ENCODE results near the gene MIER2.

DNA sequence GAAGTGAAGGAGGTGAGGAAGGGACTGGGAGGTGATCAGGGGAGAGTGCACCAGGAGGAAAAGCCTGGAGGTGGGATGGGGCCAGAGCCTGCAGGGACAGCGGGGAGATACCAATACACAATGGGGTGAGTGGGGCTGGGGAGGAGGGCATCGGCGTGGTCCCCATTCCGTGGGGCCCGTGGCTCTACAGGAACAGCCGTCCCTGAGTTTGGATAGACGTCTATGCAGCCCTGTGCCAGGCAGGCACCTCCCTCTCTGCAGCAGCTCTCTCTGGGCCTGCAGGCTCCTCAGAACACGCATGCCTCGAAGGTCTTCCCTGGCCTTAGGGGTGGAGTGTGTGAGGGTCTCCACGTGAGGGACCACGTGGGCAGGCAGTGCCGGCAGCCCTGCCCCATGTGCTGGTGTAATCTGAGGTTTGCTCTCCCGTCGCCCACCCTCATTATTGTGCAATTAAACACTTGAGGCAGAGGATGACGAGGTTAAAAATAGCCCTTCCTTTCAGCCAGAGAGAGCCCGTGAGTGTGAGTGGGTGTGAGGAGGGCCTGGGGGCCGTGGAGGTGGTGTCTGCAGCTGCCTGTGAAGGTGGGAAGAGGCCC lies 47.9 kb upstream of the MIER2 start:
- TF ChIP-seq, protein P1, sequence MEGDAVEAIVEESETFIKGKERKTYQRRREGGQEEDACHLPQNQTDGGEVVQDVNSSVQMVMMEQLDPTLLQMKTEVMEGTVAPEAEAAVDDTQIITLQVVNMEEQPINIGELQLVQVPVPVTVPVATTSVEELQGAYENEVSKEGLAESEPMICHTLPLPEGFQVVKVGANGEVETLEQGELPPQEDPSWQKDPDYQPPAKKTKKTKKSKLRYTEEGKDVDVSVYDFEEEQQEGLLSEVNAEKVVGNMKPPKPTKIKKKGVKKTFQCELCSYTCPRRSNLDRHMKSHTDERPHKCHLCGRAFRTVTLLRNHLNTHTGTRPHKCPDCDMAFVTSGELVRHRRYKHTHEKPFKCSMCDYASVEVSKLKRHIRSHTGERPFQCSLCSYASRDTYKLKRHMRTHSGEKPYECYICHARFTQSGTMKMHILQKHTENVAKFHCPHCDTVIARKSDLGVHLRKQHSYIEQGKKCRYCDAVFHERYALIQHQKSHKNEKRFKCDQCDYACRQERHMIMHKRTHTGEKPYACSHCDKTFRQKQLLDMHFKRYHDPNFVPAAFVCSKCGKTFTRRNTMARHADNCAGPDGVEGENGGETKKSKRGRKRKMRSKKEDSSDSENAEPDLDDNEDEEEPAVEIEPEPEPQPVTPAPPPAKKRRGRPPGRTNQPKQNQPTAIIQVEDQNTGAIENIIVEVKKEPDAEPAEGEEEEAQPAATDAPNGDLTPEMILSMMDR (IDR thresholded peaks at IDR 0.05; ENCODE audit: low read depth, low read length, poor library complexity, severe bottlenecking): no peak
- TF ChIP-seq EZH2phosphoT487 (IDR thresholded peaks at IDR 0.05; ENCODE audit: borderline replicate concordance, low read length): no peak
